Brain pericyte (primary cell): ENCODE results near the gene CACNB1.
A peak's percentile ranks its signal among the peaks of the same experiment; 100 is the strongest.
"Not testable (repeated sequence)": the region's sequence is repeated elsewhere in the genome, so short reads cannot be mapped to it uniquely, and the experiment has no call there.

Source experiments
- DNase-seq: peaks from one replicate; pipeline ENCODE4 v3.0.0-alpha.2; 2012; ENCODE audit warnings: low read depth, low spot score

CACNB1 gene

GRCh38 chr17:39175695-39176093 is 21.8 kb downstream of the CACNB1 start:
- no peak for DNase-seq

GRCh38 chr17:39174920-39175694 is 22.4 kb downstream of the CACNB1 start:
- no peak for DNase-seq

- no peak for DNase-seq
These were observed 23.8 kb downstream of the CACNB1 start for GRCh38 chr17:39173526-39174274.

- no peak for DNase-seq
These were observed 24.4 kb downstream of the CACNB1 start for GRCh38 chr17:39173080-39173479.

GRCh38 chr17:39171933-39172332 is 25.5 kb downstream of the CACNB1 start:
- DNase-seq = no peak

GRCh38 chr17:39170558-39170957 is 26.9 kb downstream of the CACNB1 start:
- DNase-seq = no peak

- no peak for DNase-seq
These were observed 27.4 kb downstream of the CACNB1 start for GRCh38 chr17:39170109-39170508.

GRCh38 chr17:39169518-39169917 is 28.0 kb downstream of the CACNB1 start:
- no peak for DNase-seq

GRCh38 chr17:39169101-39169500 is 28.4 kb downstream of the CACNB1 start:
- no peak for DNase-seq

GRCh38 chr17:39168503-39168902 is 29.0 kb downstream of the CACNB1 start:
- DNase-seq = not testable (repeated sequence)

GRCh38 chr17:39167476-39167875 is 30.0 kb downstream of the CACNB1 start:
- no peak for DNase-seq

GRCh38 chr17:39166437-39167335 is 30.8 kb downstream of the CACNB1 start:
- DNase-seq = no peak

- no peak for DNase-seq
These were observed 31.6 kb downstream of the CACNB1 start, which contains the start of gene ARL5C for GRCh38 chr17:39165841-39166349. Gene ARL5C (minus strand): TSS chr17:39166161. CDS start chr17:39165760, 401 bp downstream.

- DNase-seq = no peak
These were observed 32.2 kb downstream of the CACNB1 start for GRCh38 chr17:39165178-39165840.

- peak; percentile 66 for DNase-seq
These were observed 32.8 kb downstream of the CACNB1 start for GRCh38 chr17:39164675-39165143.

GRCh38 chr17:39161962-39162361 is 35.5 kb downstream of the CACNB1 start:
- DNase-seq = no peak

GRCh38 chr17:39158623-39159022 is 38.8 kb downstream of the CACNB1 start:
- DNase-seq = no peak

- no peak for DNase-seq
These were observed 41.0 kb downstream of the CACNB1 start for GRCh38 chr17:39156491-39156890.

GRCh38 chr17:39155654-39156053 is 41.8 kb downstream of the CACNB1 start:
- no peak for DNase-seq

- DNase-seq = peak; percentile 88
These were observed 43.8 kb downstream of the CACNB1 start for GRCh38 chr17:39153599-39154051.
